A673 (cell line): ENCODE results near the gene KLHDC3. TPM values are rescaled to one million over a fixed set of nuclear protein-coding genes. Genes with fewer than 3 reads are reported as not detected.
"Not testable (repeated sequence)": the region's sequence is repeated elsewhere in the genome, so short reads cannot be mapped to it uniquely, and the experiment has no call there.

Experiments used
- BruUV-seq: library from RNA; stranded (reverse); fragments of 400-500 nt; replicated peaks from 2 replicates; lab custom pipeline; 2021; lab: Mats Ljungman, UMichigan
- CTCF ChIA-PET: fragments of 300-600 bp; sonication (Branson Sonifier 250); formaldehyde crosslinking; loops from one replicate; lab custom pipeline; 2022; ENCODE audit warnings: antibody characterized with exemption; lab: Charles Lee
- POLR2A ChIA-PET: fragments of 300-600 bp; sonication (Branson Sonifier 250); formaldehyde crosslinking; loops from one replicate; lab custom pipeline; 2022; ENCODE audit warnings: antibody characterized with exemption; ENCODE audit not compliant: low non-redundant PET; lab: Charles Lee
- DNase-seq: peaks from one replicate; pipeline ENCODE4 v3.0.0-alpha.2; 2015; ENCODE audit warnings: low spot score
- H3K27ac ChIP-seq: fragments of 200-600 bp; sonication (generic); 2 replicates; pipeline ENCODE4 v1.5.1; 2016; ENCODE audit warnings: mixed run types, low read depth, mild to moderate bottlenecking, mixed read lengths, antibody characterized with exemption, low read length; ENCODE audit not compliant: poor library complexity, severe bottlenecking
- H3K27me3 ChIP-seq: fragments of 200-600 bp; sonication (generic); replicated peaks from 2 replicates; pipeline ENCODE4 v1.6.1; 2017; ENCODE audit warnings: mixed run types, low read depth, mild to moderate bottlenecking, mixed read lengths, antibody characterized with exemption, low read length; ENCODE audit not compliant: insufficient read depth, poor library complexity
- H3K36me3 ChIP-seq: fragments of 200-600 bp; sonication (generic); 2 replicates; pipeline ENCODE4 v1.6.1; 2016; ENCODE audit warnings: mixed run types, mild to moderate bottlenecking, mixed read lengths, antibody characterized with exemption, low read length; ENCODE audit not compliant: insufficient read depth, poor library complexity, severe bottlenecking
- H3K4me1 ChIP-seq: fragments of 200-600 bp; sonication (generic); 2 replicates; pipeline ENCODE4 v1.6.1; 2017; ENCODE audit warnings: mixed run types, mild to moderate bottlenecking, mixed read lengths, antibody characterized with exemption, low read length; ENCODE audit not compliant: insufficient read depth, poor library complexity, severe bottlenecking
- H3K4me3 ChIP-seq: fragments of 200-600 bp; sonication (generic); 2 replicates; pipeline ENCODE4 v1.5.1; 2016; ENCODE audit warnings: low read depth, mixed run types, mild to moderate bottlenecking, mixed read lengths, low read length; ENCODE audit not compliant: poor library complexity, severe bottlenecking
- H3K9me3 ChIP-seq: fragments of 200-600 bp; sonication (generic); 2 replicates; pipeline ENCODE4 v1.6.1; 2016; ENCODE audit warnings: mixed run types, low read depth, mild to moderate bottlenecking, mixed read lengths, antibody characterized with exemption, low read length; ENCODE audit not compliant: poor library complexity, severe bottlenecking
- CTCF ChIP-seq: fragments of 300-800, 200-600 bp; sonication (generic); conservative IDR thresholded peaks from 2 replicates; pipeline ENCODE4 v1.5.1; 2017; ENCODE audit warnings: low read depth, mild to moderate bottlenecking, antibody characterized with exemption, low read length, moderate library complexity, mixed read lengths
- EZH2 ChIP-seq: fragments of 200-600 bp; sonication (generic); IDR thresholded peaks from 2 replicates; pipeline ENCODE4 v1.6.1; 2017; ENCODE audit warnings: borderline replicate concordance, low read depth, mild to moderate bottlenecking, mixed read lengths, antibody characterized with exemption, low read length; ENCODE audit not compliant: poor library complexity, severe bottlenecking
- intact Hi-C: fragments of 100-400 bp; cut with micrococcal nuclease; formaldehyde crosslinking; loops from one replicate; pipeline ENCODE4 v1.10.0; 2022; ENCODE audit not compliant: unreplicated experiment
- total RNA-seq: library from RNA; stranded (reverse); gene quantifications from 2 replicates; pipeline ENCODE4 v1.2.3, GENCODE V29; 2021

The KLHDC3 gene
- total RNA-seq, 1 experiment from 2014 or later = 90.1 TPM

GRCh38 chr6:43040542-43041257, 26.7 kb downstream of the KLHDC3 start:
- Histone ChIP-seq H3K9me3 (no peaks in the 10 kb centered on the region), H3K27ac (no peak overlapping the region), H3K4me3 (no peak overlapping the region), H3K36me3 (peaks cover 49% of the 10 kb centered on the region), H3K27me3 (no peaks in the 10 kb centered on the region), H3K4me1 (no peaks in the 10 kb centered on the region)
- DNase-seq = no peak
- BruUV-seq = no TSS peak
- CTCF ChIA-PET = no interaction called here
- TF ChIP-seq CTCF (no peak), EZH2 (no peak)
- intact Hi-C loops = no loop called here
- POLR2A ChIA-PET = interaction anchor here (0.6 kb wide), 1 partner anchor 20 kb away, joined by 4 read pairs; no protein-coding TSS in a partner anchor

GRCh38 chr6:43041475-43041874, 27.4 kb downstream of the KLHDC3 start:
- H3K4me1 ChIP-seq, DNase-seq, H3K27ac ChIP-seq, H3K27me3 ChIP-seq, intact Hi-C loops, POLR2A ChIA-PET, CTCF ChIA-PET, H3K4me3 ChIP-seq, BruUV-seq, H3K9me3 ChIP-seq: not testable (repeated sequence)
- H3K36me3 ChIP-seq = peaks cover 52% of the 10 kb centered on the region

GRCh38 chr6:43043310-43043709, 29.3 kb downstream of the KLHDC3 start:
- ChIA-PET CTCF (no interaction called here), POLR2A (no interaction called here)
- no TSS peak for BruUV-seq
- no peak overlapping the region for H3K27ac ChIP-seq
- peaks cover 55% of the 10 kb centered on the region for H3K36me3 ChIP-seq
- H3K4me1 ChIP-seq = no peaks in the 10 kb centered on the region
- H3K9me3 ChIP-seq = no peaks in the 10 kb centered on the region
- no peak for TF ChIP-seq EZH2
- no peak for TF ChIP-seq CTCF
- intact Hi-C loops = no loop called here
- no peaks in the 10 kb centered on the region for H3K27me3 ChIP-seq
- no peak overlapping the region for H3K4me3 ChIP-seq
- no peak for DNase-seq
